Fibroblast of peridontal ligament (primary cell): ENCODE results near the gene SLC8A2.

Source experiments
- DNase-seq: peaks from one replicate; pipeline ENCODE4 v3.0.0-alpha.2; 2010; ENCODE audit errors: extremely low read depth

SLC8A2 gene

GRCh38 chr19:47505506-47505905 is 33.8 kb upstream of the SLC8A2 start:
- no peak for DNase-seq

- no peak for DNase-seq
Observed at GRCh38 chr19:47503826-47504150, 32.1 kb upstream of the SLC8A2 start.

GRCh38 chr19:47503130-47503825 is 31.6 kb upstream of the SLC8A2 start:
- no peak for DNase-seq

GRCh38 chr19:47499863-47500830 is 28.5 kb upstream of the SLC8A2 start:
- DNase-seq = no peak

GRCh38 chr19:47499371-47499770 is 27.7 kb upstream of the SLC8A2 start:
- DNase-seq = no peak

- DNase-seq = no peak
Observed at GRCh38 chr19:47498561-47498960, 26.9 kb upstream of the SLC8A2 start.

- DNase-seq = no peak
Observed at GRCh38 chr19:47497821-47498520, 26.3 kb upstream of the SLC8A2 start.

GRCh38 chr19:47497050-47497766 is 25.5 kb upstream of the SLC8A2 start:
- DNase-seq = no peak

GRCh38 chr19:47495478-47496372 is 24.0 kb upstream of the SLC8A2 start:
- DNase-seq = no peak

GRCh38 chr19:47494729-47495128 is 23.0 kb upstream of the SLC8A2 start:
- no peak for DNase-seq

- no peak for DNase-seq
Observed at GRCh38 chr19:47494211-47494547, 22.5 kb upstream of the SLC8A2 start.

GRCh38 chr19:47493378-47494210 is 21.9 kb upstream of the SLC8A2 start:
- DNase-seq = no peak

- no peak for DNase-seq
Observed at GRCh38 chr19:47492571-47493377, 21.1 kb upstream of the SLC8A2 start.

- no peak for DNase-seq
Observed at GRCh38 chr19:47492137-47492533, 20.4 kb upstream of the SLC8A2 start.

GRCh38 chr19:47491358-47492136 is 19.9 kb upstream of the SLC8A2 start:
- no peak for DNase-seq

GRCh38 chr19:47490847-47491246 is 19.2 kb upstream of the SLC8A2 start:
- no peak for DNase-seq

GRCh38 chr19:47490031-47490430 is 18.3 kb upstream of the SLC8A2 start:
- DNase-seq = no peak
